Measurements from ENCODE around the gene CD5L.

DNA sequence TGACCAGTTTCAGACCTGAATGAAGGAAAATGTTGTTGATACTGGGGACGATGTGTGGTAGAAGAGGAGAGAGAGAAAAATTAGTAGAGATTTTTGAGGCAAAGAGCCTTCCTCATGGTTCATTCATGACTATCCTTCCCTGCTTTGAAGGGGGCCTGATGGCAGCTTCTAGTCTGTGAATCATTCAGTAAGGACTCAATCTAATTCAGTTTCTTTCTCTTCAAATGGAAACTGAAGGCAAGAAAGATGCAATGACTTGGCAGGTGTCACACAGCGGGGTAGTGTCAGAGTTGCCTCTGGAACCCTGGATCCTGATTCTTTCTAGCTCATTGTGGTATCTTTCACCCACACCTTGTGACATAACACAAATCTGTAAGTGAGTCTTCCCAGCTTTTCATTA lies 14.9 kb upstream of the CD5L start:
- TF ChIP-seq, protein P1, sequence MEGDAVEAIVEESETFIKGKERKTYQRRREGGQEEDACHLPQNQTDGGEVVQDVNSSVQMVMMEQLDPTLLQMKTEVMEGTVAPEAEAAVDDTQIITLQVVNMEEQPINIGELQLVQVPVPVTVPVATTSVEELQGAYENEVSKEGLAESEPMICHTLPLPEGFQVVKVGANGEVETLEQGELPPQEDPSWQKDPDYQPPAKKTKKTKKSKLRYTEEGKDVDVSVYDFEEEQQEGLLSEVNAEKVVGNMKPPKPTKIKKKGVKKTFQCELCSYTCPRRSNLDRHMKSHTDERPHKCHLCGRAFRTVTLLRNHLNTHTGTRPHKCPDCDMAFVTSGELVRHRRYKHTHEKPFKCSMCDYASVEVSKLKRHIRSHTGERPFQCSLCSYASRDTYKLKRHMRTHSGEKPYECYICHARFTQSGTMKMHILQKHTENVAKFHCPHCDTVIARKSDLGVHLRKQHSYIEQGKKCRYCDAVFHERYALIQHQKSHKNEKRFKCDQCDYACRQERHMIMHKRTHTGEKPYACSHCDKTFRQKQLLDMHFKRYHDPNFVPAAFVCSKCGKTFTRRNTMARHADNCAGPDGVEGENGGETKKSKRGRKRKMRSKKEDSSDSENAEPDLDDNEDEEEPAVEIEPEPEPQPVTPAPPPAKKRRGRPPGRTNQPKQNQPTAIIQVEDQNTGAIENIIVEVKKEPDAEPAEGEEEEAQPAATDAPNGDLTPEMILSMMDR (IDR thresholded peaks at IDR 0.05): no peak
- TF ChIP-seq POLR2A (IDR thresholded peaks at IDR 0.05): no peak

All from sigmoid colon (tissue), 3 donors.